C4-2B (cell line): ENCODE results near the gene IFNA13.

Experiments used
- CTCF ChIP-seq: fragments of 450-650 bp; conservative IDR thresholded peaks from 2 replicates; pipeline ENCODE4 v1.5.1; 2017; ENCODE audit warnings: mild to moderate bottlenecking
- ZFX ChIP-seq: fragments of 450-650 bp; IDR thresholded peaks from 2 replicates; pipeline ENCODE4 v1.6.1; 2017

DNA sequence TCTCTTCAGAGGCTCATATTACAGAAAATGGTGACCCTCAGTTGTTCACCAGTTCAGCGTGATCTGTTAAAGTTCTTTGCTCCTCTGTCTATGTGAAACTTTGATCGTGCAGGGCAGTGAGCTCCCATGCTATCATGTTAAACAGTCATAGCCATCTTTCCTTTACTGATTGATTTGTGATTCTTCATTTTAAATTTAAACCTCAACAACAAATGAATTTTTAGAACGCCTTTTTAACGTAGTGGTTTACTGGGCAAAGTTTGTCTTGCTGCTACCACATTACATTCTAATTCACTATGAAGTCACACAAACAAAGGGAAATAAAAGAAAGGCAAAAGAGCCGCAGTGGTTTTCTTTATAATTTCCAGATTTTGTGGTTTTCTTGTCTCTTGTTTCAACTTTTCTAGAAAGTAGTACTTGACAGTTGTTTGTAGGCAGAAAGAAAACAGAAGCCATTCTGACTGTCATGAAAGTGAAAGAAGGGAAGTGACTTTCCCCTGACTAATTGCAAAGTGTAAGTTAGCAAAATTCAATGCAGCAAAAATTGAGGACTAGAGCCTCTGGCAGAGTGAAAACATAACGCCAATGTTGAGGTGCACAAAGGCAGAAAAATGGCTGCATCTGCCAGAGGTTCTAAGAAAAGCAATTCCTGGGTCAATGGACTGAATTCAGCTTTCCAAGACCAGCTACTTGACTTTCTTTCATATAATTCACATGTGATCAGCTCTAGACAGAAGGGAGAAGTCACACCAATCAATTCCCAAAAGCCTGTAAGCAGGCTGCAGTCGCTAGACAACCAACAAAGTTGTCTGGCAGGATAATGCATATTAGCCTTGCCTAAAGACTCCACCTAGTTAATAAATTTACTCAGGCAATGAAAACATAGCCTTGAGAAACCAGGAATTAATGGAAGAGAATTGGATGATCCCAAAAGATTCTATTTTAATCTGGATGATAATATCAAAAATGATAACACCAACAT is 10.1 kb downstream of the IFNA13 start:
- TF ChIP-seq CTCF (no peak), ZFX (no peak)
